Measurements from ENCODE around the gene OIP5.
A peak's percentile ranks its signal among the peaks of the same experiment; 100 is the strongest.
"Not testable (repeated sequence)": the region's sequence is repeated elsewhere in the genome, so short reads cannot be mapped to it uniquely, and the experiment has no call there.

The OIP5 gene

DNA sequence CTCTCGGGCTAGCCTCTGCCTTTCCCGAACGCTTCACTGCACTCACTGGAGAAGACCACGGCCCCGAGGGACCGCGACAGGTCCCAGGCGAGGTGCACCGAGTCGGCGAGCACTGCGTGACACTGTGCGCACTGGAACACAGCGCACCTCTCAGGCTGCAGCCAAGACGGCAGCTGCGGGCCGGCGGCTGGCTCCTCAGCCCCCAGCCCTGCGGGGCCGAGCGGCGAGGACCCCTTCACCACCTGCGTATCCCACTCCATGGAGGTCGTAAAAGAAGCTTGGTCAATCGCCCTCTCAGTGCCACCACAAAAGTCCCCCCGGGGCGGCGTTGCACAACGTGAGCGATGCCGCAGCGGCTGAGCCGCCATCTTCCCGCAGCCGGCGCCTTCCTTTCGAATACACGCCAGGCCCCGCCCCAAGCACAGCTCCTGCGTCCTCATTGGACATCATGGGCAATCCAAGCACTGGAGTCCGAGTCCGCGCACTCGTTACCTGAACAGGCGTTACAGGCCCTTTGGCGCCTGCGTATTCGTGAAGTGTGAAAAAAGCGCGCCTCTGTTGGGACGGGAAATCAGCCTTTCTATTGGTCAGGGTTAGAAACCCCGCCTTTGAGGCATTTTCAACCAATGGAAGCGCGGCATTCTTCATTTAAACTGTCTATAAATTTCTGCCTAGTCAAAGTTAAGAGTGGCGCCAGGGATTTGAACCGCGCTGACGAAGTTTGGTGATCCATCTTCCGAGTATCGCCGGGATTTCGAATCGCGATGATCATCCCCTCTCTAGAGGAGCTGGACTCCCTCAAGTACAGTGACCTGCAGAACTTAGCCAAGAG is at the start of gene OIP5, which contains the start of gene NUSAP1:
OIP5 (minus strand) TSS at position 398 of the 832 bp plus-strand sequence; CDS start at position 368, 30 bp downstream.
NUSAP1 (plus strand) TSS at position 688 of the 832 bp plus-strand sequence; CDS start at position 765, 77 bp downstream.
- FAIRE-seq: peak; percentile 98

DNA sequence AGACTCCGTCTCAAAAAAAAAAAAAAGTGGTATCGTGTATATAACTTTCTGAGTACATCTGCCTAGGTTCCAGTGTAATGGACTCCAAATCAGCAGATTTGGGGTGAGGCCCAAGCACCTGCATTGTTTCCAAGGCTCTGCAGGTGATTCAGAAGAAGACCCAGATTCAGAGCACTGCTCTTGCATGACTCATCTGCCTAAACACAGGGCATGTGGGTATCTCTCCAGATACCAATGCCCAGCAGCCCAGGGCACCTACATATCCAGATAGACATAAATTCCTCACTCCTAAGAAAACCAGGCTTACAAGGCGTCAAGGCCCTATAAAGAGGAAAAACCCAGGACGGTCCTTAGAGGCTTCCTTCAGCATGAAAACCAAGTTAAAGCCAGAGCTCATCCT is 45.6 kb upstream of the OIP5 start:
- FAIRE-seq: no peak

DNA sequence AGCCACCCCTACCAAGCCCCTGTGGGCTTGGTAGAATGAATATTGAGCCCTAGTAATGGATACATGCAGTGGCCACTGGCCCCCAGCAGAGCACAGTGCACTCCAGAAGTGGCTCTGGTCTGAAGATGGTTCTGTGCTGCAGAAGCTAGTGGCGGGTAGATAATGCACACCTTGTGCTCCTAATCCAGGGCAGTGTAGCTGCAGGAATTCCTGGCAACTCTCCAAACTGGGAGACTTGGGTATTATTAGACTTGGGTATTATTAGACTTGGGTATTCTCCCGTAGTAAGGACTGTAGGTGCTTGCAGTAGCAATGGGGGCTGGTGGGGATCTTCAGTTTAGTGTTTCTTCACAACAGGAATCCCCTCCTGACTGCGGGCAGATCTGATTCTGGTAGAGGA is 35.0 kb upstream of the OIP5 start:
- FAIRE-seq: no peak

DNA sequence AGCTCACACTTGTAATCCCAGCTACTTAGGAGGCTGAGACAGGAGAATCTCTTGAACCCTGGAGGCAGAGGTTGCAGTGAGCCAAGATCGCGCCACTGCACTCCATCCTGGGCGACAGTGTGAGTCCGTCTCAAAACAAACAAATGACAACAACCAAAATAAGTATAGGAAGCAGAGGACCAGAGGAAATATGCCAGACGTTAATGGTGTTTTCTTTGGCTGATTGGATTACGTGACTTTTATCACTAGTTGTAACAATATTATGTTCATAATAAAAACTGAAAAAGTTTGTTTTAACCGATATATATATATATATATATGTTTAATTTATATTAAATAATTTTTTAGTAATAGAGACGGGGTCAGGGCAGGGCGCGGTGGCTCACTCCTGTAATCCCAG is 22.0 kb upstream of the OIP5 start:
- no peak for FAIRE-seq

DNA sequence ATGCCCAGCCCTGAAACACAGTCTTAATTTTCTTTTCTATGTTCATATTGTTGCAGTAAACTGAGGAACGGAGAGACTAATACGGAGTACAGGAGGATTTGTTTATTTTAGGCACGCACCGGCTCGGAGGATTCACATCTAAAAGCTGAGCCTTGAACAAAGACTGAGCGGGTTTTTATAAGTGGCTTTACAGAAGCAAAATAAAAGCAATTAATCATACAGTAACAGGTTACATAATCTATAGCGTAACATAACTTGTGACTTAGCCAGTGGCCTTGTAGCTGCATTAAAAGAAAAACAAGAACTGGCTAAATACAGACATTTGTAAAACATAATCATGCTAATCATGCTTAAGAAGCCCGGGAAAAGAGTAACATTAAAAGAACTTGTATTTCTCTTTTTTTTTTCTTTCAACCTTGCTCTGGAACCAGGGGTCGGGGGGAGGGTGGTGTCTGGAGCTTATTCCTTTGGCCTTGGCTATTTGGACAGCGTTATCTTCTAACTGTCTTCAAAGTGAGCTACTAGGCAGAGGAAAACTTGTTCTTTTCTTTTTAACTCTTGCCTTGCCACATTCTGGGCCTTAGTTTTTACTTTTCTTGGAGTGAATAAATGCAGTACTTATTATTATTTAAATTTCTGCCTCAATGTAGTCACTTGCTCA is 17.8 kb upstream of the OIP5 start:
- FAIRE-seq: no peak

DNA sequence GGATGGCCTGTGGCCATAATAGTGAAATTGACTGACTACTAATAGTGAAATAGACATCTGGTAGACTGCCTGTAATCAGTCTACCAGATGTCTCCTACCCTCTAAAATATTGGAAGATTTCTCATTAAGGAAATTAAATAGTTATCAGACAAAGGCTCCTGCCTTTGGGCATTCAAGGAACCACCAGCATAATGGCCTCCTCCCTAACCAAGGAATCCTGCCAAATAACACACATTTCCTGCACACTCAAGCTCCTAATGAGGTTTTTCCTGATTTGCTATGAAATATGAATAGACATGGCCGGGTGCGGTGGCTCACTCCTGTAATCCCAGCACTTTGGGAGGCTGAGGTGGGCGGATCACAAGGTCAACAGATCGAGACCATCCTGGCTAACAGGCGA is 14.8 kb upstream of the OIP5 start:
- FAIRE-seq: no peak

DNA sequence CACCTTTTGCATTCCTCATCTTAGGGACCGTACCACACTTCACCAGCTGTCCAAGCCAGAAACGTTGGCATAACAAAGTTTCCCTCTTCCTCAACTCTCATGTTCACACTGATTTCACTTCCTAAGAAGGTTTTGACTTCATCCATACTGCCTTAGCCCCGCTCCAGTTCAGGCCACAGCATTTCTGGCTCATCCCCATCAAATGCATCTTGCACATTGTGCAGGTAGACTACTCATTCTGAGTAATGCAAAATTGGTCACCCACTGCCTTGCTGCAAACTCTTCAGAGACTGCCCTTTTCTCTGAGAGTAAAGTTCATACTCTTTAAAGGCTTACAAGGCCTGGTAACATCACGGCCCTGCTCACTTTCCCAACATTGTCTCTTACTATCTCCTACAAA is 9.1 kb upstream of the OIP5 start:
- FAIRE-seq: no peak

DNA sequence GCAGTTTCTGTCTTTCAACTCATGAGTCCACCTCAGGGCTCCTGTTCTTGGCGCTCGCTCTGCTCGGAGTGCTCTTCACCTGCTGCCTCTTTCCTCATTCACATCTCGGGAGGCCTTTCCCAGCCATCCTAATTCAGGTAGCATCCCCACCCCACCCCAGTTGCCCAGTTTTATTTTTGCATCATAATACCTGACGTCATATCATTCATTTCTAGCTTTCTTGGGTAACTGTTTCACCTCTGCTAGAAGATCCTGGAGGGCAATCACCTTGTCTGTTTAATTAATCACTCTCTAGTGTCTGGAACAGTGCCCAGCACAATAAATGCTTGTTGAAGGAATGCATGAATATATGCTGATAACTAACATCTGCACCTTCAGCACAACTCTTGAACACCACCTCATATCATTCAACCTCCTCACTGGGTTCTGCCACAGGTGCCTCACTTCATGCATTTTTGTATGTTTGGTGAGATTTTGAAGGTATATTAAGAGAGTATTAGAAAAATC is 7.9 kb upstream of the OIP5 start:
- no peak for FAIRE-seq

DNA sequence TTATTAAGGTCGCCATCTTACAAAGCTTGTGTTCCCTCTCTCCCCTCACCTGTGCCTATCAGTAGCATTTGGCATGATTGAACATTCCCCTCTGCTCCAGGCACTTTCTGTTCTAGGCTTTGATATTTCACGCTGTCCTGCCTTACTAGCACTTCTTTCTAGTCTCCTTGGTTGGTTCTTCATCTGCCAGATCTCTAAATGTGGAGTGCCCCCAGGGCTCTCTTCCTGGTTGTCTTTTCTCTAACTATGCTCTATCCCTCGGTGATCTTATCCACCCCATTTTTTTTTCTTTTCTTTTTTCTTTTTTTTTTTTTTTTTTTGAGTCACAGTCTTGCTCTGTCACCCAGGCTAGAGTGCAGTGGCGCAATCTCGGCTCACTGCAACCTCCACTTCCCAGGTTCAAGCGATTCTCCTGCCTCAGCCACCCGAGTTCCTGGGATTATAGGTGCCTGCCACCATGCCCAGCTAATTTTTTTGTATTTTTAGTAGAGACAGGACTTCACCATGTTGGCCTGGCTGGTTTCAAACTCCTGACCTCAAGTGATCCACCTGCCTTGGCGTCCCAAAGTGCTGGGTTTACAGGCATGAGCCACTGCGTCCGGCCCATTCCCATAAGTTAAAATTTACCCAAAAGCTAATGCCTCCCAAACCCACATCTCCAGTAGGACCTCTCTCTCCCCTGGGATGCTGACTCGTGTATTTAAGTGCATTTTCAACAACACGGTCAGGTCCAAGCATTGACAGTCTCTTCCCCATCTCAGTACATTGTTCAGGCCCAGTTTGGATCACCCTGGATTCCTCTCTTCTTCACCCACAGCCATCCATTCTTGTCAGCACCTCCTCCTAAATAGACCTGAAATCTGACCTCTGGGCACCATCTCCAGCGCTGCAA is 5.5 kb upstream of the OIP5 start:
- FAIRE-seq: no peak

DNA sequence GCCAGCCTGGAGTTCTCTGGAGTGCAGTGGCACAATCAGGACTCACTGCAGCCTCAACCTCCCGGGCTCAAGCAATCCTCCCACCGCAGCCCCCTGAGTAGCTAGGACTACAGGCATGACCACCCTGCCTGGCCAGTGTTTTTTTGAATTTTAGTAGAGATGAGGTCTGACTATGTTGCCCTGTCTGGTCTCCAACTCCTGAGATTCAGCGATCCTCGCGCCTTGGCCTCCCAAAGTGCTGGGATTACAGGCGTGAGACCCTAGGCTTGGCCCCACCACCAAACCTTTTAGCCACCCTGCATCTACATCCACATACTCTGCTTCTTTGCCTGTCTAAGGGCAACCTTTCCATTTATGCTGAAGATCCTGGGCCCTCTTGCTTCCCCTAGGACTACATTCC is 4.7 kb upstream of the OIP5 start:
- no peak for FAIRE-seq

DNA sequence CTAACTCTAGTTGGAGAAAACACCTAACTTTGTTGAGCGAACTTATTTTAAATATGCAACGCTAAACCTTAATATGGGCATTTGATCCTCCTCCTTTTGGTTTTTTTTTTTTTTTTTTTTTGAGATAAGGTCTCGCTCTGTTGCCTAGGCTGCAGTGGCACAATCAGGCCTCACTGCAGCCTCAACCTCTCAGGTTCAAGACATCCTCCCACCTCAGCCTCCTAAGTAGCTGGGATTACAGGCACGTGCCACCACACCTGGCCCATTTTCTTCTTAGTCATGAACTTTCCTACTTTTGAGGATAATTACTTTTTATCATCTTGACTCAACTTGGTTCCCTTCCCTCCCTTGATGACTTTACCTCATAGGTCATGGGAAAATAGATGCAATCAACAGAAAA is 4.2 kb upstream of the OIP5 start:
- no peak for FAIRE-seq

DNA sequence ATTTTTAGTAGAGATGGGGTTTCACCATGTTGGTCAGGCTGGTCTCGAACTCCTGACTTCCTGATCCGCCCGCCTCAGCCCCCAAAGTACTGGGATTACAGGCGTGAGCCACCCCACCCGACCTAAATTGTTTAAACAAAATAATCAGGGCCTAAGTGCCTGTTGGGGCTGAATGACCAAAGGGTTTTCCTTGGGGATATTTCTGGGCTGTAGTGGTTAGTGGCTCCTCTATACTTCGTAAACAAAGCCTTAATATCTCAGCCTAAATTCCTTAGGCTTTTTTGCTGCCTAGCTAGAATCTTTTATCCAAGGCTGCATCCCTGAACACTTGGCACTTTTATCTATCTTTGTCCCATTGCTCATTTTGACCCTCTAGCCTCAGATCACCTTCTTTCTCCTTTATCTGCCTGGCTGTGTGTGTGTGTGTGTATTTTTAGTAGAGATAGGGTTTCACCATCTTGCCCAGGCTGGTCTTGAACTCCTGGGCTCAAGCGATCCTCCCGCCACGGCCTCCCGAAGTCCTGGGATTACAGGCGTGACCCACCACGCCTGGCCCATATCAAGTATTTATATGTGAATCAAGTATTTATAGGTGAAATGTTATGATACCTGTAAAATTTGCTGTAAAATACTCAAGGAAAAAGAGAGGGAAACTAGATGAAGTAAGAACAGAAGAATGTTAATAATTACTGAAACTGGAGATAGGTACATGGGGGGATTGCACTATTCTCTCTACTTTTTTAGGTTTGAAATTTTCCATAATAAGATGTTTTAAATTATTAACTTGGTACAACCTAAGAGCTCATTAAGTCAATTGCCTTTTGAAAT is 2.1 kb upstream of the OIP5 start:
- FAIRE-seq: no peak

DNA sequence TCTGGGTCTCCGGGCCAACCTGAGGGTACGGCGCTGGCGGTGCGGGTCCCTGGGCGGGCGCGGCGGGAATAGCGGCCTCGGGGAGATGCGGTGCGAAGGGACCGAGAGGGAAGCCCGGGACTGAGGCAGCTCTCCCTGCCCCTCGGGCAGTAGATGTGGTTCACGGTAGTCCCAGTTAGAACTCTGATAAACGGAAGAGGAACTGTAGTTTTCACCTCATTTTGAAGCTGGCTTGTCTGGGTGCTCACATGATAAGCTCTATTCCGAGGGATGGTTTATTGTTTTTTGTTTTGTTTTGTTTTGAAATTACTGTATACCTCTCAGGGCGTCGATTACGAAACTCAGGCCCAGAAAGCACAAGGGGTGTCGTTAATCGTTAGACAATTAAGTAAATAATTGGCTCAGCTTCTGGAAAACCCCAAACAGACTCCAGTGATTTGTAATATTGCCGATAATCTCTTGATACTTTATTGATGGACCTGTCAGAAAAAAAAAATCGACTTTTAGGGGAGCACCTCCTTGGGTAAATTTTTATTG is 703 bp upstream of the OIP5 start:
- no peak for FAIRE-seq

DNA sequence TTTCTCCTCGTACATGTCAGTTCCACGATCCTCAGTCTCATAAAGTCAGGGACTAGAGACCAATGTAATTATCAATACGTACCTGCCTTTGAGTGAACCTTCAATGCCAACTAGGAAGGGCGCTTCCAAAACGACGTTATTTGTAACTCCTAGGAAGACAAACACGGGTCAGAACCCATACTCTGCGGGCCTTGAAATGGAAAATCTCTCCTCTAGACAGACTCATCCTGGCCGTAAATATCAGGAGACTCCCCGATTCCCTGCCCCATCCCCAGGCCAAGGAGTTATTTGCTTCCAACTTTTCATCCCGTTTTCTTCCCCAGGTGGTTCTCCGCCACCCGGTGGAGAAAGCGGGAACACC is 578 bp downstream of the OIP5 start:
- FAIRE-seq: no peak

DNA sequence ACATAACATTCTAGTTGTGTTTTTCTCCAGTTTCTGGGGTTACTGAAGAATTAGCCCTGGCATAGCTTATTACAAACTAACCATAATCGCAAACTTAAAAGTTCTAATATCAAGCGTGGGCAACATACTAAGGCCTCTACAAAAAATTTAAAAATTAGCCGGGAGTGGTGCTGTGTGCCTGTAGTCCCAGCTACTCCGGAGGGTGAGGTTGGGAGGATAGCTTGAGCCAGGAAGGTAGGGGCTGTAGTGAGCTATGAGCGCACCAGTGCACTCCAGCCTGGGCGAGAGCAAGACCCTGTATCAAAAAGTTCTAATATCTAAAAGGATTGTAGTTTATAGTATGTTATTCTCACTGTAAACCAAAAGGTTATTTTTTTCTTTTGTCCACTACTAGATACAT is 1.1 kb downstream of the OIP5 start:
- FAIRE-seq: no peak

DNA sequence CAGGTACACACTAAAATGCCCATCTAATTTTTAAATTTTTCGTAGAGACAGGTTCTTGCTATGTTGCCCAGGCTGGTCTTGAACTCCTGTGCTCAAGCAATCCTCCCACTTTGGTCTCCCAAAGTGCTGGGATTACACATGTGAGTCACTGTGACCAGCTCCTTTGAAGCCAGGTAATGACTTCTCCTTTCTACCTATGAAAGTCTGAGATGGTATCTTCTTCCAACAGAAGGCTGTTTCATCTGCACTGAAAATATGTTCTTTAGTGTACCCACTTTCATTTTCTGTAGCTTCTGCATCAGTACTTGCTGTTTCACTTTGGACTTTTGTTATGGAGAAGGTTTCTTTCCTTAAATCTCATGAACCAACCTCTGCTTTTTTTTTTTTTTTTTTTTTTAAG is 8.8 kb downstream of the OIP5 start:
- FAIRE-seq: no peak

DNA sequence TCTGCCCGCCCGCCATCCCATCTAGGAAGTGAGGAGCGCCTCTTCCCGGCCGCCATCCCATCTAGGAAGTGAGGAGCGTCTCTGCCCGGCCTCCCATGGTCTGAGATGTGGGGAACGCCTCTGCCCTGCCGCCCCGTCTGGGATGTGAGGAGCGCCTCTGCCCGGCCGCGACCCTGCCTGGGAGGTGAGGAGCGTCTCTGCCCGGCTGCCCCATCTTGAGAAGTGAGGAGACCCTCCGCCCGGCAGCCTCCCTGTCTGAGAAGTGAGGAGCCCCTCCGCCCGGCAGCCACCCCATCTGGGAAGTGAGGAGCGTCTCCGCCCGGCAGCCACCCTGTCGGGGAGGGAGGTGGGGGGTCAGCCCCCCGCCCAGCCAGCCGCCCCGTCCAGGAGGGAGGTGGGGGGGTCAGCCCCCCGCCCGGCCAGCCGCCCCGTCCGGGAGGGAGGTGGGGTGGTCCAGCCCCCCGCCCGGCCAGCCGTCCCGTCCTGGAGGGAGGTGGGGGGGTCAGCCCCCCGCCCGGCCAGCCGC is 11.5 kb downstream of the OIP5 start:
- FAIRE-seq: not testable (repeated sequence)

DNA sequence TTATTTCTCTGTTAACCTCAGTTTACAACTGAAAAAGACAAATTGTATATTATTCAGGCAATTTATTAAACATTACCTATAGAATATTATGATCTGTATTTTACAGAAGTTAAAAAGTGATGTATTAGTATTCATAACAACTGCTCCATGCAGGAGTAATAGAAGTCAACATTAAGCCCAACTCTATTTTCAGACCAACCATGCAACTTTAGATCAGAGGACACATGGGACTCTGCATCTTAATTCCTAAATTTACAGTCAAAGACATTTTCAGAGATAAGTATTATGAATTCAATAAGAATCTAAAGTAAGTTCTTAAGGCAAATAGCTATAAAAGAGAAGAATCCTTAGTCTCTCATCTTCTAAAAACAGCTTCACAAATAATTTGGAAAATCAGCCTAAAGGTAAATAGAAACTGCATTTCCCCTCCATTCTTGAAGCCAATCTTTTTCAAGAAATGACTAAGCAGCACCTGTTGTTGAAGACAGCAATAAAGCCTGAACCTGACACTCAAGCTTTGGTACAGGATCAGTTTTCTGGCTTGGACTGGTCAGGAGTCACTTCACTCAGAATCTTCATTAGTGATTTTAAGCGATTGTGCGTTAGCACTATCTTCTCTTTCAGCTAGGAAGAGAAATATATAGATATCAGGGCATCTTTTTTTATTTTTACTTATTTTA is 23.0 kb downstream of the OIP5 start:
- FAIRE-seq: no peak

DNA sequence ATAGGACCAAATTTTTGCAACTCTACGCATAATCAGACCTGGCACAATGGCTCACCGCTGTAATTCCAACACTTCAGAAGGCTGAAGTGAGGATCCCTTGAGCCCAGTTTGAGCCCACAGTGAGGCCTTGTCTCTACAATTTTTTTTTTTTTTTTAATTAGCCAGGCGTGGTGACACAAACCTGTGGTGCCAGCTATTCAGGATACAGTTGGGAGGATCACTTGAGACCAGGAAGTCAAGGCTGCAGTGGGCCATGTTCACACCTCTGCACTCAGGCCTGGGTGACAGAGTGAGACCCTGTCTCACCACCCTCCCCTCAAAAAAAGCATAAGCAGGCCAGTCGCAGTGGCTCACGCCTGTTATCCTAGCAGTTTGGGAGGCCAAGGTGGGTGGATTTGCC is 24.7 kb downstream of the OIP5 start:
- FAIRE-seq: no peak

DNA sequence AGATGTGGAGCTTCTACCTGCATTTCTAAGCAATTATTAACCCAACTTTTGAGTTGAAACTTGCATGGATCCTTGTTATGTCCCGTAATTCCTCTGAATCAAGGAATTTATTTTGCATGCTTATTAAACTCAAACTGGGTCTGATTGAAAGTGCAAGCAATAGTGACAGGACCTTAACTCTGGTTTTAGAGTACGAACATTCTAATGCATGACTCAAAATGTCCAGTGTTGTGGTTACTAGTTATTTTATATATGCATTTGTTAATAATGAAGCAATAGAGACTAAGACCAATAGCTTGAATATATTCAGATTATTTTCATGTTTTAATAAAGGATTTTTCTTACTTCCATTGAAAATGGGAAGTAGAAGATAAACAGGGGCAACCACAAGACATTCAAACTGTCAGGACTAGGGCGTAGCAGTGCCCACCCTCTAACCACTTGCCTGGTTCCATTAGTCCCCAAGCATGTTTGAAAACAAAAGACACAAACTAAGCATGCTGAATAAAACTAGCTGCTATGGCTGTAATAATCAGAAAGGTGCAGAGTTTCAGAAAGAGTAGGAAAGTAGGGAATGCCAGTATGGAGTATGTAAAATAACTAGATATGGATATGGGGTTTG is 28.1 kb downstream of the OIP5 start:
- FAIRE-seq: no peak

DNA sequence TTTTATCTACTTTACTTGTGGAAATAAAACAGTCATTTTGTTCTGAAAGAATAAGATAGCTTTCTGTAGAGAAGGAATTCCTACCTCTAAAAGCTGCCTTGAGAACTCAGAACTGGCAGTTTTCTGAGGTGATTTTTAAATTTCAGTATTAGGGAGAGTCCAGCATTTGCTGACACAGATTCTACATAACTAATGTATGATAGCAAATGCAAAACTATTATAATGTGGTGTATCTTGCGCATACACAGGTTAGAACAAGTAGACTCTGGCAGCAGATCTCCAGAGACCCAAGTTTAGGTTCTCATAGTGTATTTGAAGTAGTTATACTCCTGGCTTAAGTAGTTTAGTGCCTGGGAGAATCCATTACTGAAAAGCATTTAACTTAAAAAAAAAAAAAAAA is 30.8 kb downstream of the OIP5 start:
- no peak for FAIRE-seq

Data from endometrium (tissue), 2 donors.